GM18870 (cell line): Measurements from ENCODE around the gene CTSA.
"Not testable (repeated sequence)": the region's sequence is repeated elsewhere in the genome, so short reads cannot be mapped to it uniquely, and the experiment has no call there.

Experiments
- ATAC-seq: cut with Tn5 transposase; IDR thresholded peaks from one replicate; pipeline ENCODE4 v1.9.1; 2021; ENCODE audit warnings: moderate library complexity; ENCODE audit not compliant: unreplicated experiment

CTSA gene

GRCh38 chr20:45892828-45893500 is 1.8 kb downstream of the CTSA start:
- ATAC-seq = no peak

- no peak for ATAC-seq
Observed at GRCh38 chr20:45893831-45894230, 2.7 kb downstream of the CTSA start.

GRCh38 chr20:45894797-45895196 is 3.7 kb downstream of the CTSA start:
- no peak for ATAC-seq

GRCh38 chr20:45896641-45897161 is 5.6 kb downstream of the CTSA start:
- ATAC-seq = no peak

- ATAC-seq = no peak
Observed at GRCh38 chr20:45897289-45897688, 6.2 kb downstream of the CTSA start.

- ATAC-seq = no peak
Observed at GRCh38 chr20:45897692-45898091, 6.6 kb downstream of the CTSA start.

GRCh38 chr20:45898285-45898684 is 7.2 kb downstream of the CTSA start:
- ATAC-seq = no peak

- ATAC-seq = no peak
Observed at GRCh38 chr20:45899046-45899835, 8.1 kb downstream of the CTSA start.

- ATAC-seq = not testable (repeated sequence)
Observed at GRCh38 chr20:45901332-45901731, 10.2 kb downstream of the CTSA start.

- ATAC-seq = no peak
Observed at GRCh38 chr20:45902199-45902701, 11.1 kb downstream of the CTSA start.

GRCh38 chr20:45904583-45905504 is 13.7 kb downstream of the CTSA start:
- ATAC-seq = no peak

GRCh38 chr20:45905505-45906079 is 14.5 kb downstream of the CTSA start:
- ATAC-seq = no peak

GRCh38 chr20:45907219-45907948 is 16.2 kb downstream of the CTSA start:
- ATAC-seq = no peak

- no peak for ATAC-seq
Observed at GRCh38 chr20:45908084-45908483, 16.9 kb downstream of the CTSA start.

- ATAC-seq = no peak
Observed at GRCh38 chr20:45909336-45909808, 18.2 kb downstream of the CTSA start.

- no peak for ATAC-seq
Observed at GRCh38 chr20:45909817-45910669, 18.9 kb downstream of the CTSA start.

GRCh38 chr20:45910670-45911485 is 19.7 kb downstream of the CTSA start:
- ATAC-seq = peak; percentile 85
